Stomach (tissue), 9 donors: Measurements from ENCODE around the gene MRPL58. TPM values are rescaled to one million over a fixed set of nuclear protein-coding genes. Genes with fewer than 3 reads are reported as not detected.

ENCODE experiments used
- DNase-seq, 2 donors: peaks; one replicate each; pipeline versions ENCODE4 v3.0.0 to v3.0.0-alpha.2; 2013 to 2019
- H3K27ac ChIP-seq, 5 donors: fragments of 200-600 bp in 4 of 5; sonication (generic) in 4 of 5; one replicate each; pipeline ENCODE4 v1.5.1; 2013 to 2019; ENCODE audit warnings: mild to moderate bottlenecking in 1 of 5, moderate library complexity in 1 of 5
- H3K27me3 ChIP-seq, 3 donors: fragments of 200-600 bp; sonication (generic); one replicate each; pipeline ENCODE4 v1.5.1; 2017 to 2019; ENCODE audit warnings: mixed run types in 1 of 3
- H3K36me3 ChIP-seq, 4 donors: fragments of 200-600 bp; sonication (generic); 1 replicate in 3 of 4; 2 replicates in 1 of 4; pipeline ENCODE4 v1.5.1; 2016 to 2019
- H3K4me1 ChIP-seq, 4 donors: fragments of 200-600 bp; sonication (generic); one replicate each; pipeline ENCODE4 v1.5.1; 2016 to 2019
- H3K4me3 ChIP-seq, 4 donors: fragments of 200-600 bp; sonication (generic) in 3 of 4; one replicate each; pipeline ENCODE4 v1.5.1; 2016 to 2019; ENCODE audit warnings: mild to moderate bottlenecking in 1 of 4
- H3K9me3 ChIP-seq, 4 donors: fragments of 200-600 bp; sonication (generic); one replicate each; pipeline ENCODE4 v1.5.1; 2016 to 2019
- EP300 ChIP-seq: sonication (generic); formaldehyde crosslinking; IDR thresholded peaks from one replicate; pipeline ENCODE4 v1.6.1; 2017; ENCODE audit warnings: antibody characterized with exemption
- POLR2A ChIP-seq, 4 donors: fragments of 450-650 bp; IDR thresholded peaks; one replicate each; pipeline ENCODE4 v1.6.1; 2016; ENCODE audit warnings: antibody characterized with exemption in 4 of 4, control low read depth in 2 of 4, mild to moderate bottlenecking in 1 of 4, moderate library complexity in 1 of 4
- POLR2AphosphoS5 ChIP-seq, 3 donors: sonication (generic); formaldehyde crosslinking; IDR thresholded peaks; one replicate each; pipeline ENCODE4 v1.6.1; 2016; ENCODE audit warnings: antibody characterized with exemption in 3 of 3
- WGBS, 5 donors: extraction: QIAGEN DNeasy Blood & Tissue Kit in 3 of 5; methylation state at CpG; one replicate each; pipeline versions ENCODE4 v1.1.5 to v1.1.7; 2013 to 2018; 5-methylcytosine and 5-hydroxymethylcytosine counted together
- intact Hi-C: fragments of 100-400 bp; cut with DNase I; formaldehyde crosslinking; loops from one replicate; pipeline ENCODE4 v1.15.1; 2023; ENCODE audit warnings: low total_unique reads
- polyA plus RNA-seq, 3 donors: library from polyadenylated mRNA; stranded (reverse); fragments of 200-250 nt; gene quantifications; one replicate each; pipeline ENCODE4 v1.2.3, GENCODE V29; 2013
- total RNA-seq, 5 donors: library from RNA; depleted of rRNA; stranded (reverse); fragments of >200 nt; gene quantifications; one replicate each; pipeline versions ENCODE4 v1.1.0 to v1.2.3, GENCODE V29; 2014 to 2016
- TF ChIP-seq, protein P1 (sequence below), 7 experiments: fragments of 450-650 bp in 4 of 7; fragments of 200-600 bp in 3 of 7; sonication (generic) in 3 of 7; IDR thresholded peaks; one replicate each; pipeline ENCODE4 v1.5.1; 2016 to 2019; ENCODE audit warnings: antibody characterized with exemption in 7 of 7, control low read depth in 2 of 7, mild to moderate bottlenecking in 1 of 7
- donor health status: healthy with polysubstance abuse.
- donor health status: Bipolar disorder and iron deficiency.
- donor health status: healthy.

Gene MRPL58
- total and polyA plus RNA-seq, 8 donors, result 6.7 to 69.0 (median 38.7) TPM

DNA sequence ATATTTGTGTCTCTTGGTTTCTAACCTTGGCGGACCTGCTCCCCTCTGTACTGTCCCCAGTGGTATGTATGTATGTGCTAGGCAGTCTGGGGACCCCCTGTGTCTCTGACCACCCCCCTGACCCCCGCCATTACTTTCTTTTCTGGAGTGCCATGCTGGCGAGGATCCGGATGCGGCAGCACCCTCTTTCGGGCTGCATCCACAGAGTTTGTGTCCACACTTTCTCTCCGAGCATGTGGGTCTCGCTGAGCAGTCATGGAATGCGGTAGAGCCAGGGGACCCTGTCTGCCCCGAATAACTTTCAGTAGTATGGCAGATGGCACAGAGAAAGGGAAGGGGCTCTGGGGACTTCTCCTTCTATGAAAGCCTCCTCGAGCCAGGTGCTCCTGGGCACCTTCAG is 51.6 kb downstream of the MRPL58 start:
- Histone ChIP-seq H3K4me3 (no peak overlapping the region), H3K27me3 (no peaks in the 10 kb centered on the region), H3K9me3 (no peaks in the 10 kb centered on the region), H3K4me1 (peaks cover 0 to 13% (median 11%) of the 10 kb centered on the region in 4 donors), H3K27ac (no peak overlapping the region), H3K36me3 (peaks cover 33 to 64% (median 63%) of the 10 kb centered on the region in 4 donors)
- whole genome bisulfite sequencing, 5 donors, result 93 to 98% (median 97%) methylated on average over 11 of the region's 11 CpGs
- DNase-seq, result no peak
- intact Hi-C loops, result no loop called here
- TF ChIP-seq POLR2AphosphoS5 (IDR thresholded peaks at IDR 0.05) (no peak), POLR2A (IDR thresholded peaks at IDR 0.05) (no peak), EP300 (no peak)
- TF ChIP-seq, protein P1, sequence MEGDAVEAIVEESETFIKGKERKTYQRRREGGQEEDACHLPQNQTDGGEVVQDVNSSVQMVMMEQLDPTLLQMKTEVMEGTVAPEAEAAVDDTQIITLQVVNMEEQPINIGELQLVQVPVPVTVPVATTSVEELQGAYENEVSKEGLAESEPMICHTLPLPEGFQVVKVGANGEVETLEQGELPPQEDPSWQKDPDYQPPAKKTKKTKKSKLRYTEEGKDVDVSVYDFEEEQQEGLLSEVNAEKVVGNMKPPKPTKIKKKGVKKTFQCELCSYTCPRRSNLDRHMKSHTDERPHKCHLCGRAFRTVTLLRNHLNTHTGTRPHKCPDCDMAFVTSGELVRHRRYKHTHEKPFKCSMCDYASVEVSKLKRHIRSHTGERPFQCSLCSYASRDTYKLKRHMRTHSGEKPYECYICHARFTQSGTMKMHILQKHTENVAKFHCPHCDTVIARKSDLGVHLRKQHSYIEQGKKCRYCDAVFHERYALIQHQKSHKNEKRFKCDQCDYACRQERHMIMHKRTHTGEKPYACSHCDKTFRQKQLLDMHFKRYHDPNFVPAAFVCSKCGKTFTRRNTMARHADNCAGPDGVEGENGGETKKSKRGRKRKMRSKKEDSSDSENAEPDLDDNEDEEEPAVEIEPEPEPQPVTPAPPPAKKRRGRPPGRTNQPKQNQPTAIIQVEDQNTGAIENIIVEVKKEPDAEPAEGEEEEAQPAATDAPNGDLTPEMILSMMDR (IDR thresholded peaks at IDR 0.05), result no peak

DNA sequence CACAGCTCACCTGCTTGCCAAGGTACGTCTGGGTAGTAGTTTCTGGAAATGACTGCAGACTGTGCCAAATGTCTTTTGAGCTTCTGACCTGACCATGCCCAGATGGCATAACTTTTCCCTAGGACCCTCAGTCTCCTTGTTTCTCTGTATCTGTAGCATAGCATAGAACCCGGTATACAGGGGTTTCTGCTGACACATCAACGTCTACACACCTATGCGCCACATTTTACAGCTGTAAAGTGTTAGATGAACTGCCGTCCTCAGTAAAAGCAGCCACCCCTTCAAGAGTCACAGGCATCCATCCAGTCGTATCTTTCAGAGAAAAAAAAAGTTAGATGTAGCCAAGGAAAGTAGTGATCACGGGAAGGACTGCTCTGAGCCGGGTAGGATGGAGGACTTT is 52.0 kb downstream of the MRPL58 start:
- H3K36me3 ChIP-seq, result peaks cover 33 to 61% (median 60%) of the 10 kb centered on the region in 4 donors

DNA sequence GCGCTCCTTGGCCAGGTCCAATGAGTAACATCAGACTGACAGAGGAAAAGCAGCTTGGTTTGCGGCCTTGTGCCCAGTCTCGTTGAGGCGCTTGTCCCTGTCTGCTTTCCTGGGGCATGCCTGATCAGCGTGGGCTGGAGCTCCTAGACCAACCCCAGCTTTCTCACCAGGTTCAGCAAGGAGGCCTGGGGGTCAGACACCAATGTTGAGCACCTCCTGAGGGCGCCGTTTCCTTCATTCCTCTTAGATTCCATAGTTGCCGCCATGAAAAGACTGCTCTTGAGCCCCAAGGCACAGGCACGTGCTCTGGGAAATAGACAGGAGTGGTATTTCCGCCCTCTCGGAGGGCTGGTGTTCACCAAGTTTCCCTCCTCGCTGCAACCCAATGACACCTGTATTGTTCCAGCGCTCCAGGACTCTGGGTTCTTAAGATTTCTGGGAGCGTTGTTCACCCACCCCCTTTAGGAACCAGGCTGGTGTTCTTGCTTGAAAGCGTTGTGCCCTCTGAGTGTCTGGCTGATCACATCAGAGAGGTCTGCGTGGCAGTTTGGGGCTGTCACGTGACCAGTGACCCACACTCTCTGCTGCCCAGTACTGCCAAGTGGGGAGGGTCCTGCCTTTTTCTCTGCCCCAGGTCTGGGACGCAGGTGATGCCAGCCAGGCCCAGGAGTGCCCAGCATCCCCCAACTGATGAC is 52.5 kb downstream of the MRPL58 start:
- Histone ChIP-seq H3K27me3 (no peaks in the 10 kb centered on the region), H3K36me3 (peaks cover 33 to 56% (median 55%) of the 10 kb centered on the region in 4 donors), H3K27ac (no peak overlapping the region), H3K4me1 (peaks cover 0 to 6% (median 5%) of the 10 kb centered on the region in 4 donors), H3K4me3 (no peak overlapping the region), H3K9me3 (no peaks in the 10 kb centered on the region)
- intact Hi-C loops, result no loop called here
- TF ChIP-seq POLR2AphosphoS5 (IDR thresholded peaks at IDR 0.05) (no peak), POLR2A (IDR thresholded peaks at IDR 0.05) (no peak), EP300 (no peak)
- TF ChIP-seq, protein P1 (IDR thresholded peaks at IDR 0.05), result no peak
- 91 to 95% (median 94%) methylated on average over 18 of the region's 18 CpGs for WGBS, 5 donors
- DNase-seq, result no peak

More for the DNA sequence above, 52.0 kb downstream of the MRPL58 start:
- DNase-seq, result no peak
- no peaks in the 10 kb centered on the region for H3K9me3 ChIP-seq
- no peak overlapping the region for H3K4me3 ChIP-seq
- intact Hi-C loops, result no loop called here
- WGBS, 5 donors, result 82 to 90% (median 88%) methylated on average over 8 of the region's 8 CpGs
- no peak overlapping the region for H3K27ac ChIP-seq
- H3K27me3 ChIP-seq, result no peaks in the 10 kb centered on the region
- H3K4me1 ChIP-seq, result peaks cover 0 to 11% (median 10%) of the 10 kb centered on the region in 4 donors
- TF ChIP-seq EP300 (no peak), POLR2A (IDR thresholded peaks at IDR 0.05) (no peak), POLR2AphosphoS5 (IDR thresholded peaks at IDR 0.05) (no peak)
- TF ChIP-seq, protein P1 (IDR thresholded peaks at IDR 0.05), result no peak

DNA sequence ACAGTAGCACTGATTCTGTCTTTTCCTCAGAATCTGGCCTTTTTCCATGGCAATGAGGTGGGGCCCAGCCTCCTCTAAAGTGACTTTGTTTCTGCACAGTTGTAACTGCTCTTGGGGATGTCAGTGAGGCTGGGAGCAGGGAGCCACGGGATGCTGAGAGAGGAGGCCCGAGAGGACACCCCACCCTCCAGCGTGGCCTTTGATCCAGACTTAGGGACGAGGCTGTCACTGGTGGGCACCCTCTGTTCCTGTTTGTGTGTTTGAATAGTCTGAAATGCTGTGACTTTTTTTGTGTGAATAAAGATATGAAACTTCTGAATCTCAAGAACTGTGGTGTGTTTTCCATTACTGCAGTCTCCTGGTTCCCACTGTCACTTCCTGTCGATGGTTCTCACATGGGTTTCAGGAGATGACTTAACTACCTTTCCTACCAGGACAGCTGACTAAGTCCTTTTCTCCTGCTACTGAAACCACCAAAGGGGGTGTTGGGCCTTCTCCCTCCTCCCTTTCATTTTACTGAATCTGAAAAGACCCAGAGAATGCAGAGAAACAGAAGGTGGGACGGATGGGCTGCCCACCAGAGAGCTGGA is 53.2 kb downstream of the MRPL58 start:
- WGBS, 5 donors, result 70 to 79% (median 77%) methylated on average over 6 of the region's 6 CpGs
- Histone ChIP-seq H3K27ac (no peak overlapping the region), H3K27me3 (no peaks in the 10 kb centered on the region), H3K4me1 (no peaks in the 10 kb centered on the region), H3K9me3 (no peaks in the 10 kb centered on the region), H3K4me3 (no peak overlapping the region), H3K36me3 (peaks cover 33 to 50% (median 49%) of the 10 kb centered on the region in 4 donors)
- no peak for DNase-seq
- TF ChIP-seq EP300, result no peak
- TF ChIP-seq, protein P1 (IDR thresholded peaks at IDR 0.05), result no peak
- TF ChIP-seq POLR2A (IDR thresholded peaks at IDR 0.05), result no peak
- no peak for TF ChIP-seq POLR2AphosphoS5 (IDR thresholded peaks at IDR 0.05)
- intact Hi-C loops, result no loop called here
